Measurements from ENCODE around the gene HSFX1. TPM values are rescaled to one million over a fixed set of nuclear protein-coding genes. Genes with fewer than 3 reads are reported as not detected.
A peak's percentile ranks its signal among the peaks of the same experiment; 100 is the strongest.

Gene HSFX1
- total RNA-seq, 1 donor from 2014 or later: 1.2 TPM

- DNase-seq: no peak
Observed at GRCh38 chrX:149807747-149808458, 34.0 kb downstream of the HSFX1 start.

GRCh38 chrX:149818652-149819051 is 44.8 kb downstream of the HSFX1 start:
- DNase-seq: no peak

DNA sequence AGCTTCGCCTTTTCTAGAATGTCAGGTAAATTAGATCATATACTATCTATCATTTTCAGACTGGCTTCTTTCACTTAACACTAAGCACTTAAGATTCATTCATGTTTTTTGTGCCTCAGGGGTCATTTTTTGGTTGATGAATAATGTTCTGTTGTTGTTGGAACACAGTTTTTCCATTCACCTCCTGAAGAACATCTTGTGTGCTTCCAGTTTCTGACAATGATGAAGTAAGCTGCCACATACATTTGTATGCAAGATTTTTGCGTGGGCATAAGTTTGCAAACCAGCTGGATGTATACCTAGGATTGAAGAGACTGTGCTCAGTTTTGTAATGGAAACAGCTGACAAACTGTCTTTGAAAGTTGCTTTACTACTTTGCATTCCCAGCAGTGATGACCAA is 45.5 kb downstream of the HSFX1 start:
- no peak for DNase-seq

GRCh38 chrX:149825424-149825823 is 51.6 kb downstream of the HSFX1 start:
- DNase-seq: peak; percentile 22

Other genes starting within 250 kb of the HSFX1 start
- 15.5 and 23.1 TPM in 2 replicates for gene EOLA1, start 233.1 kb upstream of the HSFX1 start, total RNA-seq
- not detected in 2 replicates for gene HSFX3, start 224.1 kb upstream of the HSFX1 start, total RNA-seq
- not detected in 2 replicates for gene MAGEA9B, start 186.6 kb upstream of the HSFX1 start, total RNA-seq
- gene HSFX2, start 178.8 kb upstream of the HSFX1 start, total RNA-seq: 0.37 TPM in 1 of 2 replicates, not detected in the other
- 17.1 and 17.9 TPM in 2 replicates for gene TMEM185A, start 142.3 kb upstream of the HSFX1 start, total RNA-seq
- gene MAGEA11, start 62.0 kb upstream of the HSFX1 start, total RNA-seq: not detected in 2 replicates
- not detected in 2 replicates for gene MAGEA9, start 7.9 kb downstream of the HSFX1 start, total RNA-seq
- gene MAGEA8, start 107.1 kb downstream of the HSFX1 start, total RNA-seq: not detected in 2 replicates
- not detected in 2 replicates for gene HSFX4, start 155.5 kb downstream of the HSFX1 start, total RNA-seq
- gene EOLA2, start 164.4 kb downstream of the HSFX1 start, total RNA-seq: 16.4 and 21.3 TPM in 2 replicates